HG03097 (cell line): ENCODE results near the gene ASCC3.

Experiments used
- ATAC-seq: cut with Tn5 transposase; IDR thresholded peaks from one replicate; pipeline ENCODE4 v1.9.1; 2021; ENCODE audit not compliant: unreplicated experiment, low FRiP score

ASCC3 gene

DNA sequence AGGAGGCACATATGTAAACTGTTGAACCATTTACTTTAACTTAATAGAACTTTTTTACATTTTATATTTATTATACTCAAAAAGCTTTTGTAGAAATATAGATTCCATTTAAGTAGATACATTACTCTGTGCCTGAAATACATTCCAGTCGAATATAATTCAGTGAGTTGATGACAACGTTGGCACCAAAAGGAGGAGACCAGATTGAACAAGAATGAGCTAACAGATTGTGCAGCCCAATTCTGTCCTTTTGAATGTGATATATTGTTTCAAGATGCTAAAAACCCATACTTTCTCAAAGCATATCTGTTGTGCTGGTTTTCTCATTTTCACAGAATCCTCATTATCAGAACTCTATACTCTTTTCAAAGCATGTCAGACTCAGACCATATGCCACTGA, 269.0 kb downstream of the ASCC3 start:
- no peak for ATAC-seq

DNA sequence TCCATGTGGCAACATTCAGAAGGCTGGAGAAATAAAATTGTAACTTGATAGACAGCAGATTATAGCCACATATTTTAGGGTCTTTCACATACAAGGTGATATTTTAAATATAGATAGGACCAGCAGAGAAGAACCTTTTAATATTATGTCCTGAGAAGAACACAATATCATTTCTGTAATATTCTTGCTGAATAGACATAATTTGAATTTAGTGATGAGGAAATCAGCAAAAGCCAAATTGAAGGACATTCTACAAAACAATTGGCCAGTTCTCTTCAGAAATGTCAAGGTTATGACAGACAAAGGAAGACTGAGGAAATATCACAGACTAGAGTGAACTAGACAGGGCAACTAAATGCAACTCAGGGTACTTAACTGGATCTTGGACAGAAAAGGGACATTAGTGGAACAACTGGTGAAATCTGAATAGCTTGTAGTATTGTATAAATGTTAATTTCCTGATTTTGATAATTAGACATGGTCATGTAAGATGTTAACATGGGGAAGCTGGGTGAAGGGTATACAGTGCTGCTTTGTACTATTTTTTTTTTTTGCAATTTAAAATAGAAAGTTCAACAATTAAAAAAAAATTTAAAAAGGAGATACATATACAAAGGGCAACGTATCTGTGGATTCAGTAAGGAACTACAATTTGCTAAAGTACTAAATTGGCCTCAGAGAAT, 281.9 kb downstream of the ASCC3 start:
- ATAC-seq: no peak

DNA sequence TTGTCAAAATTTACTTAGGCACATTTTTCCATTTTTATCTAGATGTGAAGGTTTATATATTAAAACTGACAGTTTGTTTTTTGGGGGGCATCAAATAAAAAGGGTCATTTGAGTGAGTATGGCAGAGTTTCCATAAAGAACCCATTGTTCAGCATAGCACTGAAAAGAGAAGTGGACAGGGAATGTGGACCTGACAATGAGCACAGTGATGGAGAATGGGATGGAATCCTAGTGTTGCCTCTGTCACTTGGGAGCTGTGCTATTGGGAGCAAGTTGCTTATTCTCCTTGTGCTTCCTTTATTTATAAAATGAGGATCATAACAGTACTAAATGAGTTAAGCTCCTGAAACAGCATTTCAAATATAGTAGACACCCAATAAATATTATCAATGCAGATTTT, 285.7 kb downstream of the ASCC3 start:
- no peak for ATAC-seq

DNA sequence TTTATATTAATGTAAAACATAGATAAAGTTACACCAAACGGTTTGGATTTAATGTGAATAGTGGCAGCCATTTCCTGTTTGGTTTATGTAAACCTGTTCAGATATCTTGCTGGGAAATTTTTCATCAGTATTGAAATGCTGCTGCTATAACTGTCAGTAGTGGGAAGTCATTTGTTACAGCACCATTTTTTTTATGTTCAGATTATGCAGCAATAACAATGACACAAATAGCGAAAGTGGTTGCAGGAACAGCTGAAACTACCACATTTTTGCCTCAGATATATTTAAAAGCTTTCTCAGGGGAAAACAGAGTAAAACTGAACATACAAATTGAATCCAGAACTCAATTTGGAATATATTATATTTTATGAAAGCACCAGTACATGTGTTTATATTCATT, 287.6 kb downstream of the ASCC3 start:
- no peak for ATAC-seq

DNA sequence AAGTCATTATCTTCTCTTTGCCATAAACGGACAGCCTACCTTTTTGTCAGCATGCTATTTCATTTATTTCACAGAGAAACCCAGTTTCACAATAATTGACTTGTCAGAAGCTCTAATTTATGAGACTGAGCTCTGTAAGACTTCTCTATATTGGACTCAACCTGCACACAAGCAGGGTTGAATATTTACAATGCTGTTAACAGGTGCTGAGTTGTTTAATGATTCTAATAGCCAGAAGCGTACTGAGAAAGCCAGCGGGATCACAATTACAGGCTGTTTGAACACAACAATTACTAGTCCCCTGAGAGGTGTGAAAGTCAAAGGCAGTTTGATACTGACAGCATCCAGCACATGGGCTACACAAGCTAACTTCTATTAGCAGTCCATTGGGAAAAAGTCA, 288.2 kb downstream of the ASCC3 start:
- no peak for ATAC-seq

DNA sequence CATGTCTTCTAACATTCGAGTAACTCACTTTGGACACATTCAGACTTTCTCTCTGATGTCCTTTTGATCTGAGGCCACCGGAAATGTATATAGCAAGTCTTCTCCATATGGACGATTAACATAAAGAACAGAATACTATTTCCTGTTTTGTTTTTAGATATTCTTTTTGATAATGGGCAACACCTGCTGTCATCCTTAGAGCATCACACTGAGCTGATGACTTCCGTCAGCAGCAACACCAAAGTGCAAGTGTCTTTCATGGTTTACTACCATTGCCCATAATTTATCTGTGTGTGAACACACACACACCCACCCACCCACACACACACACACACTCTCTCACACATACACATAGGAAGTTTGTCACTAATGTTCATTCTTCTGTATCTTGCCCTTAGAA, 303.7 kb downstream of the ASCC3 start:
- ATAC-seq: no peak

DNA sequence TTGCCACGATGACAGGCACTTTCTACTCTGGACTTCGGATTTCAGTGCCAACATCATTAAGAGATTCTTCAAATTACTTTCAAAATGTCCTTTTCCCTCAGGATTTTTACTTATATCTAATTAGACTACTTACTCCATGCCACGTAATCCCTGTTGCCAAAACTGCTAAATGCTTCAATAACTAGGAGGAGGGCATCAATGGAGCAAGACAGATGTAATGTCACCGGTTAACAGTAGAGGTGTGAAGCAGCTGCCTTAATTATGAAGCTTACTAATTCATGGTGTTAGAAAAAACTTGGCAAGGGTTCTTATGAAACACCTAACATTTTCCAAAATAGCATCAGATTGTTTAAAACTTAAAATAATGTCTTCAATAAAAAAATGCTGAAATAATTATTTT, 305.2 kb downstream of the ASCC3 start:
- ATAC-seq: no peak

DNA sequence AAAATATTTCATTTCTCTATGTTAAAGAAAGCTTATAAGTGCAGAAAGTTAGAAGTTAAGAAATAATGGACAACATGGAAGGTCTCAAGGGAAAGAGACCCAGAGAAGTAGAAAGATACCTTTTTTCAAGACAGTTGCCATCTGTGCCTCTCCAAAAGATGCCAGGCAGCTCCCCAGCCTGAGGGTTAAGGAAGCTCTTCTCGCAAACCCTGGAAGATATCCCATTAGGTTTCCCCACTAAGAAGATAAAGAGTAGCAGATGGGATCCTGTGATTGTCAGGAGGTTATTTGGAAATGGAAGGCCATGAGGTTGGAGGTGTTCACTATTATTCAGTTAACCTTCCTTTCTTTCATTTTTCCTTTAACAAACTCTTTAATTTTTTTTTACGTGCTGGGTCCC, 306.3 kb downstream of the ASCC3 start:
- ATAC-seq: no peak

DNA sequence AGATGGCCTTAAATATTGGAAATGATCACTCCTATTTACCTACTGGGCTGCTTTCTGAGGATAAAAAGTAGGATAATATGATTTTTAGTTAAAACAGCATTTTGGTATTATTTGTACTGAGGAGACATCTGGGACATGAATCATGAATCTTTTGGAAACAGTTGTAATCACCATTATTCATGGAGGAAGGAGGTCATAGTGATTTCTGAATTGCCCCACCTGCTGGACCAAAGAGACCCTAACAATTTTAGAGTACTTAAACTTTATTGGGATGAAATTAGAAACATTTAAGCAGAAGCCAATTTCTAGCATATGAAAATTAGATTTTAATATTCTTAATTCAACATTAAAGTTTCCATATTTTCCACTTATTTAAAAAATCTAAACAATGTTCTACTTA, 308.0 kb downstream of the ASCC3 start:
- ATAC-seq: no peak

DNA sequence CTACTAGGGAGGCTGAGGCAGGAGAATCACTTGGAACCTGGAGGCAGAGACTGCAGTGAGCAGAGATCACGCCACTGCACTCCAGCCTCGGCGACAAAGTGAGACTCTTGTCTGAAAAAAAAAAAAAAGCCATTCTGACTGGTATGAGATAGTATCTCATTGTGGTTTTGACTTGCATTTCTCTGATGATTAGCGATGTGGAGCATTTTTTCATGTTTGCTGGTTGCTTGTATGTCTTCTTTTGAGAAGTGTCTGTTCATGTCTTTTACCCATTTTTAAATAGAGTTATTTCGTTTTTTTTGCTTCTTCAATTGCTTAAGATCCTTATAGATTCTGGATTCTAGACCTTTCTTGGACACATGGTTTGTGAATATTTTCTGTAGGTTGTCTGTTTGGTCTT, 312.9 kb downstream of the ASCC3 start:
- no peak for ATAC-seq

DNA sequence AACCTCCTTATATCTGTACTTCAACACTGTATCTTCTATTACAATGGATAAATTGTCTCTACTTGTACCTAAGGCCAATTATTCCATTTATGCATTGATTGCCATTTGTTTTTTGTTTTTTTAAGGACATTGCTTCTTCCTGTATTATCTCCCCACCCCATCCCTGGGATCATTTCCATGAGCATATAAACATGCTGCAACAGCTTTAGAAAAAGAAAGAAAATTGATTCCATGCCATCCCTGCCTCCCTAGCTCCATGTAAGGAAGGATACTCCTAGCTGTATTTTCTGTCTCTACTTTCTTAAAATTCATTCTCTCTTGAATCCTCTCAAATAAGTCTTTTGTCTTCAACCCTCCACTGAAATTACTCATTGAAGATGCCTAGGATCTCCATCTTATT, 314.6 kb downstream of the ASCC3 start:
- no peak for ATAC-seq

DNA sequence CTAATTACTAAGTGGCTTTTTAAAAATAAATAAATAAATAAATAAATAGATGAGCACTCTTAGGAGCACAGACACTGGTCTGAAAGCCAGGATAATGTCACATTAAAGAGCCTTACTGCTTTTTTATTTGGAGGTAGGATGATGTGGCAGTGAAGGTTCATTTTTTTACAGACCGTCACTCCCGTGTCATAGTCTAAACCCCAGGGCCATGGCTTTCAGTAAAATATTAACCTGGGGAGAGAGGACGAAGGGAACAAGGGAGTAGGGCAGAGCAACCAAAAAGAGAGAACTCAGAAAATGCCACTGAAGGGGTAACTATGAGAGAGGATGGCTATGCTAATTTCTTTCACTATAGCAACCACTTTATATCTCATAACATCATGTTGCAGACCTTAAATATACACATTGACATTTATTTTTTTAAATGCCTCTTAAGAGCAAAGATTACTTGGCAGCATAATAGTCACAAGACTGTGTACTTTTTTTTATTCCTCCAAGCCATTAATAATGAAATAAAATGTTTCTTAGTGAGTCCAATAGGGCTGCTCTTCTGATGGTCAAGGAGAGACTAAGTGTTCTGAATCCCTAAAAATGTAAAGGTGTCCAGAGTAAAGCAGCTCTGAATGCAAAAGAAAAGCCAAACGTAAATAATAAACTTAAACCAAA, 315.6 kb downstream of the ASCC3 start:
- no peak for ATAC-seq

DNA sequence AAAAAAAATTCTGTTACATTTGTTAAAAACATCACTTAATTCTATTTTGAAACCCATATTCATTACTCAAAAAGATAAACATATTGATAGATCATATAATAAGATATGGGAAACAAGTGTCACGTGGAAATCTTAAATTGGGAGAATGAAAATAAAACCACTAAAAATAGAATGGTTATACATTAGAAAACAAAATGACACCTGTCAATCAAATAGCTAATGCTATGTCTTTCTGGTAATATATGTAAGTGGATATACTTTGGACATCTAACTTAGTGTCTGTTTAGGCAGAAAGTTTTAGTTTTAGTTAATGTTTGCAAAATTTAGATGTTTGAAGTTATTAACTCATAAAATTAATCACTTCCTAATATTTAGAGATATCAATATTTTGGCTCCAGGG, 321.3 kb downstream of the ASCC3 start:
- no peak for ATAC-seq

DNA sequence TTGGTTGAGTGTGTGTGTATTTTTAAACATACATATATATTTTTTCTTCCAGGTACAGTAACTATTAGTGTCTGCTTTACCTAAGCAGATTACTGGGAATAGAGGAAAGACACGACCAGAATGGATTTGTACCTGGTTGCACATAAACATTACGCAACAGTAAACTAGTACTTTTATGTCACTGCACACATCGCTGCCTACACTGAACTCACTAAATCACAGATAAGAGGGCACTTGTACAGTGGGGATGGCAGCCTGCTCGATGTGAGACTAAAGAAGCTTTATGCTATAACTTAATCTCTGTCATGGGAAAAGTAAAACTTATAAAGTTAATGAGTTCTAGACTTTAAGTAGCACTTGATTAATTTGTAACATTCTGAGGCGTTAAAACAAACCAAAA, 326.9 kb downstream of the ASCC3 start:
- no peak for ATAC-seq

DNA sequence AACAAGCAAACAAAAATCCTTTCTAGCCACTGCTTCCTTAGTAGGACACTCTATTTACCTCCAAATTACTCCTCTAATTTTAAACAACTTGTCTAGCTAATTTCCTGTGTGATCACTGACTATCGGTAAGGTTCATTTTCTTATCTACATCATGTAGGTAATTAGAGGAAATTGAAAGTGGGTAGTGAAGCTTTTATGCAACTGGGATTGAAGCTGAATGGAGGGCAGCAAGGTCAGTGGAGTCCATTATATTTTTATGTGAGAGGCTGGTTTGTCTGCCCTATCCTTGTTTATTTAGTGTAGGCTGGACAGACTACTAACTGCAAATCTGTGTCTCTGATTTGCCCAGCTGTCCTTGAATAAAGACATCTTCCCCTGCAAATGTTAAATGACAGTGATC, 327.9 kb downstream of the ASCC3 start:
- ATAC-seq: no peak

DNA sequence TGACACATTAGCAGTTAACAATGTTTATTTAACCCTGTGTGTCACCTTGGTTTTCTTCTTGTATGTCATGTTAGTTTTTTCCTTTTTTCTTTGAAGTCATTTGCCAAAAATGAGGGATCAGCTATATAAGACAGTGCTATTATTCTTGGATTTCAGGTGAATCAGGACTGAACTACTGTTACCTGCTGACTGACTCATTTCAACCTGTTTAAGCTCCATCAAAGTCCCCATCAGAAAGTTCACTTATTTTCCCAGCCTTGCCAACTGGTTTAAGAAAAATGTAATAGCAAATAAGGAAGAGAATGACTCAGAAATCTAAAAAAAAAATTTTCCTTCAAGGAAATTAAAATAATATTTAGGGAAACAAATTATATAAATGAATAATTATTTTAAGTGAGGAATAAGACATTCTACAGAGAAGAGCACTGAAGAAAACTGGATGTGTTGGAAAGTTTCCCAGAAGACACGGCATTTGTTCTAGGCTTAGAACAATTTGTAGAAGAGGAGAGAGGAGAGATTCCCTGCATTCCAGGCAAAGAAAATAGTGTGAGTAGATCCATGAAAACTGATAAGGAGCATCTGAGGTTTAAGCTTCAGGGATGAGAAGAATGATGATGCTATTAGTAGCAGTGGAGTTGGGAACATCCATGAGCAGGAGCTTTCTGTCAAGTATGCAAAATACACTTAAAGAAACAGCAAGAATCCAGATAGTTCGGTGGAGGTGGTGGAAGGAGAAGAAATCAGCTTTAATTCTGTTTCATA, 331.5 kb downstream of the ASCC3 start:
- ATAC-seq: no peak

DNA sequence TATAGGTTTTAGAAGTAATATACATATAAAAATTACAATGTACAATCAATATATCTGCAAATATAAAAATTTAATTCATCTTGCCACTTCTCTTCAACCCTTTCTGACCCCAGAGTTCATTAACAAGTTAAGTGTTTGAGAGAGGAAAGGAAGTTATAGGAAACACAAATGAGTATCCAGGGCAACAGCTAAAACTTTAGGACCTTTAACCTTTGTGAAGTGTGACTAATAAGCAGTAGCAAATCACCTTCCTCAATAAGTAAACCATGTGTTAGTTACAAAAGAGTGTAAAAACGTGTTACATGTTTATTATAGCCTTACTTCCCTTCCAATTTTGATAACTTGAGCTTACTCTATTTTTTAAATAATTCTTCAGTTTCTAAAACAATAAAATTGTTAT, 343.0 kb downstream of the ASCC3 start:
- no peak for ATAC-seq

DNA sequence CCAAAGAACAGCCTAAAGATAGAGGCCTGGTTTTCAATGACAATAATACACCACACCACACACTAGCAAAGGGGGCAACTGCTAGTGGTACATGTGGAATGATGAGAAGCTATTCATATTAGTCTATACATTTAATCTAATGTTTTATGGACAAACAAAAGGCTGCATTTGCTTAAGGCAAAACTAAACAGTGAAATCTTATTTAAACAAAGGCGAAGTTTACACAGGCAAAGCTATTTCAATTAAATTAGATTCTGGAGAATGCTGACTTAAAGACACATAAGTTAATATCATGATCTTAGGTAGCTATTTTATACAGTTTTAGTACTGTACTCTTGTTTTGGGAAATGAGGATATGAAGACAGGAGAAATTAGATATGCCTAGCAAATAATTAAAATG, 362.5 kb downstream of the ASCC3 start:
- no peak for ATAC-seq

DNA sequence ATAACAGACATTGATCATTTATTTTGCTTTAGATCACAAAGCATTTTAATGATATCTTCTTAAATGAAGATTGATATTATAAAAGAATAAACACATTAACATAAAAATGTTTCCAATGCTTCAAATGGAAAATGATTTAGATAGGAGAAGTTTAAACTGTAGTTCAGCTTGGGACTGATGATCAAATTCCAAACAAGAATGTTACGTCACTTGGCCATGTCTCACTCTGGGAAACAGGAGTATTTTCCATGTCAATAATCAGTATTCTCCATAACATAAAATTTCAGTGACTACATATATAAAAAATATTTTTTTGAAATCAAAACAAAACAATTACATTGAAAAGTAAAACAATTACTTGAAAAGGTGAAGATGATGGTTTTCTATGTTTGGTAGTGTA, 363.5 kb downstream of the ASCC3 start:
- ATAC-seq: no peak

DNA sequence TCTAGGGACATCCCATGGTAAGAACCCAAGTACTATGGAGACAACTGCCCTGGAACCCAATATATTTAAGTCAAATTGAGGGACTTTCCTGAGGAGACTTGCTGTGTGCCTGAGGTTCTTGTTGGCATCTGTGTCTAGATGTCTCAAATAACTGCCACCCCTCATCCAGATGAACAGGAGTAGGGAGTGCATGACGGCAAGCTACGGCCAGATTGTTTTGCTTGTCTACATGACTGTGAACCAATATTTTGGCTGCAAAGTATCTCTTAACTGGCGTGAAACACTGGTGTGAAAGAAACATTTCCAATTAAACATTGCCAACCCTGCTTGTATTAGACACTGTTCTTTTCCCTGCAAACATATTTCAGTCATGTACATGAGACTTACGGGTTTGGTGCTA, 364.0 kb downstream of the ASCC3 start:
- no peak for ATAC-seq

DNA sequence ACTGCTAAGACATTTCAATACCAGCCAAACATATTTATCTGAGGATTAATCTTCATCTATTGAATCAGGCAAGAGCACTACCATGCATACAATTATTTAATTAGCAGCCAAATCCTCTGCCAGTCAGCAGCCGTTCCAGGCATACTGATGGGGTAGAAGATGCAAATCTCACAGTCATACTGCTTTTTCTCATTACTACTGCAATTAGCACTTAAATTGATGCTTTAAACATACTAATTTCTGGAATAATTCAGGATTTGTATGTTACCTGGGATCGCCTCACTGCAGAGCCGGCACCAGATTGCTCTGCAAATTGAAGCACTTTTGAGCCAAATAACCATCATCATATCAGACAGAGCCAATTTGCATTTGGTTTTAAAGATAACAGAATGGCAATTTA, 366.5 kb downstream of the ASCC3 start:
- ATAC-seq: no peak
